ENCODE data around the gene NRG2. TPM values are rescaled to one million over a fixed set of nuclear protein-coding genes. Genes with fewer than 3 reads are reported as not detected.

The NRG2 gene
- total and polyA plus RNA-seq, 2 of the 8 experiments (the other 6 are each of a cell fraction or from before 2014, with no cell fraction given) = 0.27 to 0.54 TPM

DNA sequence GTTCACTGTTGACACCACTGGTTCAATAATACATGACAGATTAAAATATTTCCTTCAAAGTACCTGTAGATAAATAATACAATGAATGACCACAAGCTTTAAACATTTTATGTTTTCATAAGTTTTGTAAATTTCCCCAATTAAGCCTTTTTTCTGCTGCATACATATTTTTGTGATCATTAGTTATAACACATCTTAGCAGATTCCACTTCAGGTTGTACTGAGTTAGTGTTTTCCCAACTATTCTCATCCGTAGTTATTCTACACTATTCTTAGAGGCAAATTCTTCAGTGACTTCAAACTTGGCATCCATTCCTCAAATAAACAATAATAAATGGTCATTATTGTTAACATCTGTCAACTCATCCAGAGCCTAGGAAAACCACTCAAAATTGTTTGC is 100.9 kb downstream of the NRG2 start:
- Histone ChIP-seq H3K4me2 (ENCODE audit: insufficient read depth in 1 of 2, low read depth in 2 of 2, low read length in 2 of 2) (no peak overlapping the region), H4K20me1 (replicated peaks in 1 of 2; ENCODE audit: control insufficient read depth in 1 of 2, insufficient read depth in 2 of 2, low read length in 2 of 2) (no peaks in the 10 kb centered on the region), H2BK5ac (ENCODE audit: low read depth, low read length) (no peak overlapping the region), H3K9ac (replicated peaks in 1 of 4; ENCODE audit: extremely low read depth in 1 of 4, low read depth in 3 of 4, low read length in 3 of 4) (no peak overlapping the region), H3K4me1 (replicated peaks in 1 of 4; ENCODE audit: control insufficient read depth in 3 of 4, insufficient read depth in 4 of 4, low read length in 3 of 4) (no peaks in the 10 kb centered on the region), H3K27ac (ENCODE audit: low read depth, low read length) (no peak overlapping the region), H2AFZ (ENCODE audit: low read length) (no peak overlapping the region), H3K9me3 (ENCODE audit: insufficient read depth in 2 of 2, low read depth in 1 of 2, low read length in 1 of 2) (no peaks in the 10 kb centered on the region; a peak in 1 of 4 replicates), H2AK5ac (ENCODE audit: low read depth, low read length) (no peak overlapping the region), H3K4ac (replicated peaks; ENCODE audit: insufficient read length, low read depth, low read length) (no peak overlapping the region), H3K23ac (ENCODE audit: insufficient read length) (no peak overlapping the region), H3K79me2 (ENCODE audit: control insufficient read depth in 1 of 2, insufficient read depth in 2 of 2, low read length in 2 of 2) (no peaks in the 10 kb centered on the region), H2BK20ac (ENCODE audit: low read length) (no peak overlapping the region), H3K23me2 (ENCODE audit: low read depth, low read length) (no peaks in the 10 kb centered on the region), H3K36me3 (ENCODE audit: control insufficient read depth in 2 of 4, insufficient read depth in 4 of 4, low read length in 3 of 4) (no peaks in the 10 kb centered on the region), H3K56ac (replicated peaks; ENCODE audit: insufficient read length, low read depth, low read length) (no peak overlapping the region), H3K18ac (ENCODE audit: extremely low read depth, low read length) (no peak overlapping the region), H3K4me3 (ENCODE audit: extremely low read depth in 1 of 4, insufficient read depth in 2 of 4, low read depth in 3 of 4, low read length in 4 of 4) (no peak overlapping the region), H3K27me3 (replicated peaks in 1 of 4; ENCODE audit: control insufficient read depth in 3 of 4, extremely low read depth in 1 of 4, insufficient read depth in 3 of 4, low read length in 3 of 4) (no peaks in the 10 kb centered on the region; a peak in 1 of 7 replicates), H4K8ac (ENCODE audit: extremely low read depth, insufficient read depth, low read length) (no peak overlapping the region), H4K91ac (replicated peaks; ENCODE audit: insufficient read length, low read length) (no peak overlapping the region), H3K14ac (ENCODE audit: insufficient read length) (no peak overlapping the region), H2BK12ac (ENCODE audit: low read depth, low read length) (no peak overlapping the region), H2BK120ac (replicated peaks; ENCODE audit: low read depth, low read length) (no peak overlapping the region), H2BK15ac (ENCODE audit: low read length) (no peak overlapping the region), H3K79me1 (ENCODE audit: low read depth, low read length) (no peaks in the 10 kb centered on the region), H4K5ac (ENCODE audit: insufficient read length, low read depth, low read length) (no peak overlapping the region)
- WGBS, 2 experiments (ENCODE audit: extremely low coverage in 1 of 2, insufficient coverage in 1 of 2, insufficient read length in 1 of 2, insufficient replicate concordance in 2 of 2, low coverage in 1 of 2, low lambda C conversion rate in 2 of 2, missing lambda C conversion rate in 1 of 2) = 93% methylated on average over 1 of the region's 1 CpG; no CpG with 5 or more reads in 1 of the 2 experiments
- DNase-seq (ENCODE audit: low read depth in 1 of 2, low spot score in 2 of 2) = no peak
- CTCF ChIA-PET (ENCODE audit: partially characterized antibody) = interaction anchor here (0.6 to 2.0 kb wide), 5 partner anchors 10 to 98 kb away, joined by 3 to 11 read pairs (median 4); no protein-coding TSS in a partner anchor
- no peak for TF ChIP-seq ASH2L (IDR thresholded peaks at IDR 0.05; ENCODE audit: low read length)
- TF ChIP-seq SIRT6 (IDR thresholded peaks at IDR 0.05; ENCODE audit: low read length) = no peak
- no peak for TF ChIP-seq SAP30 (IDR thresholded peaks at IDR 0.05; ENCODE audit: insufficient read depth, insufficient replicate concordance, low read length)
- TF ChIP-seq FOSL1 (IDR thresholded peaks at IDR 0.05; ENCODE audit: insufficient read depth, low read depth, low read length) = no peak
- no peak for TF ChIP-seq CEBPB (IDR thresholded peaks at IDR 0.05; ENCODE audit: low read depth, low read length)
- TF ChIP-seq, protein P1, sequence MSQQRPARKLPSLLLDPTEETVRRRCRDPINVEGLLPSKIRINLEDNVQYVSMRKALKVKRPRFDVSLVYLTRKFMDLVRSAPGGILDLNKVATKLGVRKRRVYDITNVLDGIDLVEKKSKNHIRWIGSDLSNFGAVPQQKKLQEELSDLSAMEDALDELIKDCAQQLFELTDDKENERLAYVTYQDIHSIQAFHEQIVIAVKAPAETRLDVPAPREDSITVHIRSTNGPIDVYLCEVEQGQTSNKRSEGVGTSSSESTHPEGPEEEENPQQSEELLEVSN (IDR thresholded peaks at IDR 0.05) = no peak
- no peak for FAIRE-seq
- POLR2A ChIA-PET (ENCODE audit: partially characterized antibody) = no interaction called here

Measured in H1 (cell line).